GM19240 (cell line): Measurements from ENCODE around the gene LIN52.

ENCODE experiments used
- DNase-seq: peaks from one replicate; pipeline ENCODE4 v3.0.0; 2011; ENCODE audit warnings: low spot score; ENCODE audit not compliant: insufficient read length

Gene LIN52

GRCh38 chr14:74084277-74085046 is at the start of gene LIN52, which contains the start of gene ALDH6A1:
Gene LIN52 (plus strand): TSS chr14:74084956. CDS start chr14:74084975, 19 bp downstream.
Gene ALDH6A1 (minus strand): TSS chr14:74084453. CDS start chr14:74084394, 59 bp downstream.
- peak; percentile 95 for DNase-seq

- no peak for DNase-seq
These were observed 49.2 kb upstream of the LIN52 start for GRCh38 chr14:74035556-74035955.

- peak; percentile 15 for DNase-seq
These were observed 46.5 kb upstream of the LIN52 start for GRCh38 chr14:74038020-74038859.

GRCh38 chr14:74042296-74042695 is 42.5 kb upstream of the LIN52 start:
- no peak for DNase-seq

GRCh38 chr14:74045522-74045921 is 39.2 kb upstream of the LIN52 start:
- no peak for DNase-seq

GRCh38 chr14:74048281-74048680 is 36.5 kb upstream of the LIN52 start:
- no peak for DNase-seq

GRCh38 chr14:74049876-74050495 is 34.8 kb upstream of the LIN52 start:
- no peak for DNase-seq

GRCh38 chr14:74062809-74063150 is 22.0 kb upstream of the LIN52 start:
- DNase-seq, result no peak

- no peak for DNase-seq
These were observed 20.3 kb upstream of the LIN52 start for GRCh38 chr14:74064426-74064825.

GRCh38 chr14:74064883-74065282 is 19.9 kb upstream of the LIN52 start:
- no peak for DNase-seq

- no peak for DNase-seq
These were observed 18.8 kb upstream of the LIN52 start for GRCh38 chr14:74065746-74066575.

GRCh38 chr14:74077401-74077800 is 7.4 kb upstream of the LIN52 start:
- DNase-seq, result no peak

GRCh38 chr14:74080820-74081460 is 3.8 kb upstream of the LIN52 start:
- DNase-seq, result no peak

GRCh38 chr14:74081491-74081890 is 3.3 kb upstream of the LIN52 start:
- no peak for DNase-seq

- no peak for DNase-seq
These were observed 1.6 kb upstream of the LIN52 start for GRCh38 chr14:74083161-74083560.

- DNase-seq, result no peak
These were observed 926 bp upstream of the LIN52 start for GRCh38 chr14:74083784-74084276.

GRCh38 chr14:74085047-74085637 is 386 bp downstream of the LIN52 start:
- DNase-seq, result no peak

GRCh38 chr14:74085828-74086227 is 1.1 kb downstream of the LIN52 start:
- DNase-seq, result no peak

GRCh38 chr14:74089251-74090020 is 4.7 kb downstream of the LIN52 start:
- DNase-seq, result no peak
